Common myeloid progenitor, CD34-positive (primary cell): ENCODE data around the gene KLHL6.

ENCODE experiments used
- CTCF ChIA-PET: fragments of 350-600 bp; sonication (Branson Sonifier 250); formaldehyde crosslinking; loops from one replicate; lab custom pipeline; 2021; ENCODE audit warnings: antibody characterized with exemption; lab: Charles Lee
- POLR2A ChIA-PET: fragments of 350-600 bp; sonication (Branson Sonifier 250); formaldehyde crosslinking; loops from one replicate; lab custom pipeline; 2021; ENCODE audit warnings: antibody characterized with exemption; lab: Charles Lee
- DNase-seq, 3 donors: peaks; one replicate each; pipeline versions ENCODE4 v3.0.0 to v3.0.0-alpha.2; 2013
- H3K27ac ChIP-seq, 2 experiments: 1 replicate in 1 of 2; 2 replicates in 1 of 2; pipeline ENCODE4 v1.7.0; 2013; ENCODE audit warnings: inconsistent platforms in 2 of 2, low read length in 2 of 2, mild to moderate bottlenecking in 2 of 2, low read depth in 1 of 2, moderate library complexity in 1 of 2; ENCODE audit not compliant: severe bottlenecking in 2 of 2, insufficient read depth in 1 of 2, poor library complexity in 1 of 2
- H3K27me3 ChIP-seq, 5 experiments: replicated peaks in 2 of 5; 1 replicate in 3 of 5; 2 replicates in 2 of 5; pipeline versions ENCODE4 v1.6.1 to v1.7.0; 2013; ENCODE audit warnings: low read length in 4 of 5, mild to moderate bottlenecking in 2 of 5, moderate library complexity in 2 of 5, inconsistent platforms in 1 of 5; ENCODE audit not compliant: insufficient read depth in 5 of 5, control insufficient read depth in 4 of 5
- H3K36me3 ChIP-seq, 4 experiments: 1 replicate in 2 of 4; 2 replicates in 2 of 4; pipeline versions ENCODE4 v1.6.1 to v1.7.0; 2013; ENCODE audit warnings: low read length in 3 of 4, control low read depth in 1 of 4, mild to moderate bottlenecking in 1 of 4; ENCODE audit not compliant: control insufficient read depth in 4 of 4, insufficient read depth in 4 of 4
- H3K4me1 ChIP-seq, 4 experiments: 1 replicate in 3 of 4; 2 replicates in 1 of 4; pipeline versions ENCODE4 v1.6.1 to v1.7.1; 2013; ENCODE audit warnings: low read length in 3 of 4, mild to moderate bottlenecking in 3 of 4, control low read depth in 1 of 4, inconsistent platforms in 1 of 4, moderate library complexity in 1 of 4; ENCODE audit not compliant: control insufficient read depth in 4 of 4, insufficient read depth in 4 of 4; ENCODE audit errors: control extremely low read depth in 1 of 4
- H3K4me3 ChIP-seq, 7 experiments: 1 replicate in 4 of 7; 2 replicates in 3 of 7; pipeline versions ENCODE4 v1.5.1 to v1.7.0; 2013; ENCODE audit warnings: mild to moderate bottlenecking in 7 of 7, low read length in 6 of 7, moderate library complexity in 6 of 7, inconsistent platforms in 2 of 7, low read depth in 2 of 7, control low read depth in 1 of 7; ENCODE audit not compliant: insufficient read depth in 4 of 7, control insufficient read depth in 1 of 7; ENCODE audit errors: extremely low read depth in 1 of 7
- H3K9me3 ChIP-seq, 5 experiments: 1 replicate in 4 of 5; 2 replicates in 1 of 5; pipeline versions ENCODE4 v1.6.1 to v1.7.1; 2013; ENCODE audit warnings: low read length in 4 of 5, mild to moderate bottlenecking in 2 of 5, inconsistent platforms in 1 of 5, low read depth in 1 of 5, moderate library complexity in 1 of 5; ENCODE audit not compliant: control insufficient read depth in 4 of 5, insufficient read depth in 2 of 5; ENCODE audit errors: control extremely low read depth in 1 of 5
- WGBS: methylation state at CpG from one replicate; pipeline ENCODE4 v1.1.5; 2013; ENCODE audit not compliant: insufficient coverage; 5-methylcytosine and 5-hydroxymethylcytosine counted together

KLHL6 gene

DNA sequence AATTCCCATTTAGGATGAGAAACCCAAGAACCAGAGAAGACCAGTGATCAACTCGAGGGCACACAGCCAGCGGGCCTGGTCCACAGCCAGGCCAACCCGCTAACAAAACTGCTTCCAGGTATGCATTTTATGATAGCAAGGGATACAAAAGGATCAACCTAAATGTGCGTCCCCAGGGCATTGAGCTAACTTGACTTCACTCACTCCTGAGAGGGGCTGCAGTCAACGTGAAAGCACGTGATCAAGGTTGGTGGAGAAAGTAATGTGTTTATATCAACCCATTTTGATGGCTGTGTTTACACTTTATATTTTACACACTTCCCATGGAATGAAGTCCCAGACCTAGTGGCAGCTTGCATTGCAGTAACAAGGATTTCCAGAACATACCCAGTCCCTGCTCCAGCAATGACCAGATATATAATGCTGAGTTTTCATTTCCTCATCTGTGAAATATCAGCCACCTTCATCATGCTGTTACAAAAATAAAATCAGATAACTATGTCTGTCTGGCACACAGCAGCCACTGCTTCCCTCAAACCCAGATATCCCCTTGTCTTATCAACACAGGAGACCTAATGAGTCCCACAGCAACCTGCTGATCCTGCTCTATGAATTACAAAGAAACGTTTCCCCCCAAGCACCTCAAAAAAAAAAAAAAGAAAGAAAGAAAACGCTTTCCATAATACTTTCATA lies 2.0 kb downstream of the KLHL6 start:
- ChIA-PET CTCF (interaction anchor here (0.6 to 5.7 kb wide), 5 partner anchors 8 to 734 kb away, joined by 3 to 25 read pairs (median 4); no protein-coding TSS in a partner anchor), POLR2A (interaction anchor here (1.5 kb wide), 1 partner anchor 31 kb away, joined by 5 read pairs; no protein-coding TSS in a partner anchor)
- no peaks in the 10 kb centered on the region for H3K27me3 ChIP-seq
- H3K36me3 ChIP-seq, result peaks cover 0 to 5% (median 2%) of the 10 kb centered on the region in 4 experiments
- no peaks in the 10 kb centered on the region for H3K9me3 ChIP-seq
- 24% methylated on average over 5 of the region's 8 CpGs for WGBS
- H3K4me3 ChIP-seq, result peak overlapping the region in 6 of 7 experiments; percentile 72 to 88 (median 84)
- peaks cover 17 to 69% (median 42%) of the 10 kb centered on the region in 4 experiments for H3K4me1 ChIP-seq
- peak in 1 of 3 donors; percentile 40 for DNase-seq
- peak overlapping the region; percentile 72 to 91 for H3K27ac ChIP-seq

DNA sequence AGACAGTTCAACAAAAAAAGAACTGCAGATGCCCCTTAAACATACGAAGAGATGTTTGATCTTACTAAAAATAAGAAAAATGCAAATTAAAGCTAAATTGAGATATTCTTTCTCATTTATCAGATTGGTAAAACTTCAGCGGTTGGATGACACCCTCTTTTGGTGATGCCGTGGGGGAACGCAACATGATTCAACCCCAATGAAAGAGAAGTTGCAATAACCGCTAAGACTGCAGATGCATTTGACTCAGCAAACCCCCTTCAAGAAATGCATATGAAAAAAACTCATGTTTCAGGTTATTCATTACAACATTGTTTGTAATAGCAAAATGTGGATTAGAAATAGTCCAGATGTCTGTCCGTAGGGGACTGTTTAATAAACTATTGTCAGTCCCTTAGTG lies 3.6 kb downstream of the KLHL6 start:
- Histone ChIP-seq H3K27ac (peak overlapping the region in 1 of 2 experiments; percentile 8), H3K9me3 (no peaks in the 10 kb centered on the region), H3K4me1 (peaks cover 17 to 58% (median 45%) of the 10 kb centered on the region in 4 experiments), H3K36me3 (peaks cover 4 to 9% (median 6%) of the 10 kb centered on the region in 4 experiments), H3K27me3 (no peaks in the 10 kb centered on the region), H3K4me3 (peak overlapping the region in 2 of 7 experiments; percentile 19 to 43)
- DNase-seq, result peak; percentile 35 to 75 (median 72)
- CTCF ChIA-PET, result interaction anchor here (0.8 to 5.7 kb wide), 4 partner anchors 11 to 41 kb away, joined by 3 to 25 read pairs (median 3); no protein-coding TSS in a partner anchor
- POLR2A ChIA-PET, result interaction anchor here (1.0 to 1.5 kb wide), 2 partner anchors 33 to 84 kb away, joined by 3 to 5 read pairs; partner anchors contain the start of gene KLHL24
- WGBS, result 92% methylated on average over 3 of the region's 6 CpGs

DNA sequence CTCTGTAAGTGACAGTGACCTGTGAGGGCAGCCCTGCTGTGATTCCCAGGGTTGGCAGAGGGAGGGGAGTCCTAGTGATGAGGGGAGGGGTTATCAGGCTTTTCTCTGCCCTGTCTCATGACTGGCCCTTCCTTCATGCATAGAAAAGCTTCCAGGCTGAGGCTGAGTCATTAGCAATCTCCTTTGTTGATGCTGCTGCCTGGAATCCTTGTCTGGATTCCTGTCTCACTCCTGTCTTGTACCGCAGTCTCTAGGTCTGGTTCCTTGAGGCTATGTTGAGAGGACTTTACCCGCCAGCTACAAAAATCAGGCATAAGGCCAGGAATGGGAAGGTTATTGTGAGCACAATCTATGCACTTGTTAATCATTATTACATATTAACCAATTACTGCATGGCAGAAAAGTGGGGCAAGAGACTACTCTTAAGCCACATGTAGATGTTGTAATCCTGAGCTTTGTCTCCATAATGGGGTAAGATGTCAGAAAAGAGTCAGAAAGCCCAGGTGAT lies 7.2 kb downstream of the KLHL6 start:
- peak in 1 of 3 donors; percentile 14 for DNase-seq
- no peak overlapping the region for H3K4me3 ChIP-seq
- no peak overlapping the region for H3K27ac ChIP-seq
- no peaks in the 10 kb centered on the region for H3K27me3 ChIP-seq
- ChIA-PET POLR2A (interaction anchor here (0.6 kb wide), 1 partner anchor 67 kb away, joined by 3 read pairs; no protein-coding TSS in a partner anchor), CTCF (interaction anchor here (0.7 to 1.3 kb wide), 3 partner anchors 10 to 629 kb away, joined by 3 to 5 read pairs (median 3); no protein-coding TSS in a partner anchor)
- H3K36me3 ChIP-seq, result peaks cover 6 to 15% (median 11%) of the 10 kb centered on the region in 4 experiments
- peaks cover 8 to 41% (median 28%) of the 10 kb centered on the region in 4 experiments for H3K4me1 ChIP-seq
- no CpG with 5 or more reads among the region's 2 CpGs for WGBS
- no peaks in the 10 kb centered on the region for H3K9me3 ChIP-seq

DNA sequence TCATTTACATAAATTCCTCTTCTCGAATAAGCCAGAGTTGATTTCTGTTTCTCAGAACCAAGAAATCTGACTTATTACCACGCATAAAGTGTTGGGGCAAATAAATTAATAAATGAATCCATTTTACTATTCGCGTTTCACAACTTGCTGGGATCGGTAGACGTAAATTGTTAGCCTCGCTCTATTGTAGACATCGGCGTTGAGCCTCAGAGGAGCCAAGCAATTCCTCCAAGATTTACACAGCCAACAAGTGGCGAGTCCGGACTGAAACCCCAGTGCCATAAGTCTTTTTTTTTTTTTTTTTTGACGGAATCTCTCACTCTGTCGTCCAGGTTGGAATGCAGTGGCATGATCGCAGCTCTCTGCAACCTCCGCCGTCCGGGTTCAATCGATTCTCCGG lies 8.9 kb downstream of the KLHL6 start:
- Histone ChIP-seq H3K4me3 (no peak overlapping the region), H3K27me3 (no peaks in the 10 kb centered on the region), H3K9me3 (no peaks in the 10 kb centered on the region), H3K4me1 (peaks cover 4 to 35% (median 27%) of the 10 kb centered on the region in 4 experiments), H3K27ac (peak overlapping the region in 1 of 2 experiments; percentile 43), H3K36me3 (peaks cover 6 to 15% (median 11%) of the 10 kb centered on the region in 4 experiments)
- WGBS, result 97% methylated on average over 16 of the region's 19 CpGs
- ChIA-PET POLR2A (interaction anchor here (0.7 kb wide), 1 partner anchor 33 kb away, joined by 4 read pairs; no protein-coding TSS in a partner anchor), CTCF (interaction anchor here (1.5 to 1.6 kb wide), 2 partner anchors 31 to 67 kb away, joined by 4 read pairs; no protein-coding TSS in a partner anchor)
- no peak for DNase-seq

DNA sequence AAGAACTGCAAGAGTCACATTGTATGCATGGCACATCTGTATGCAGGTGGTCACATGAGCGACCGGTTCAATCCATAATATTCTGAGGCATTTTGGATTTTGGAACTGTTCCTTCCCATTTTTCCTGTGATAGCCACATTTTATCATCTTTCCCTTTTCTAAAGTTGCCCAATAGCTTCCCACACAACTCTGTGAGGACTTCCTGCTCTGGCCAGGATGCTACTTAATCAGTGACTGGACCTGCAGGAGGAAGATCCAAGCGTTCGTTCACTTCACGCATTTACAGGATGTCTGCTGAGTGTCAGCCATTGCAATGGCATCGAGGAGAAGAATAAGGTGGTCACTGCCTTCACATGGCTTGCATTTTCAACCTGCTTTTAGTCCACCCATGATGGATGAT lies 9.8 kb downstream of the KLHL6 start:
- no peak overlapping the region for H3K4me3 ChIP-seq
- H3K4me1 ChIP-seq, result peaks cover 5 to 37% (median 35%) of the 10 kb centered on the region in 4 experiments
- WGBS, result 75% methylated on average over 6 of the region's 6 CpGs
- H3K27me3 ChIP-seq, result no peaks in the 10 kb centered on the region
- H3K9me3 ChIP-seq, result no peaks in the 10 kb centered on the region
- peaks cover 6 to 15% (median 9%) of the 10 kb centered on the region in 4 experiments for H3K36me3 ChIP-seq
- no peak overlapping the region for H3K27ac ChIP-seq
- DNase-seq, result no peak
- POLR2A ChIA-PET, result no interaction called here
- CTCF ChIA-PET, result interaction anchor here (0.8 to 1.6 kb wide), 5 partner anchors 8 to 66 kb away, joined by 4 to 5 read pairs (median 4); no protein-coding TSS in a partner anchor

DNA sequence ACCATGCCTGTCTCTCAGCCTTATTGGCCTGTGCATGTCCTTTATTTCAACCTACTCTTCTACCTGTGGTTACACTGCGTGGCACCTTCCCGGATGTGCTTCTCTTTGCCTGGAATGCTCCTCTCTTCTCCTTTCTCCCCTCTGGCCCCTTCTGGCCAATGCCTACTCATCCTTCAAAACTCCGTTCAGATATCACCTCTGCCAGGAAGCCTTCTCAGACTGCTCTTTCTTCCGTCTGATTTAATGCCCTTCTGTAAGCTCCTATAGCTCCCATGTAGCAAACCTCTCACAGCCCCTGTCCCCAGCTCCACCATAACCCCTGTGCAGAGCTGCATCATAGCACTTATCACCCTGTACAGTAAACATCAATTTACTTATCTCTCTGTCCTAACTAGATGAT lies 13.2 kb downstream of the KLHL6 start:
- no peaks in the 10 kb centered on the region for H3K27me3 ChIP-seq
- ChIA-PET POLR2A (no interaction called here), CTCF (interaction anchor here (1.2 to 3.2 kb wide), 2 partner anchors 10 to 63 kb away, joined by 4 to 25 read pairs; no protein-coding TSS in a partner anchor)
- peak overlapping the region; percentile 35 to 45 for H3K27ac ChIP-seq
- no peaks in the 10 kb centered on the region for H3K9me3 ChIP-seq
- no peak for DNase-seq
- H3K36me3 ChIP-seq, result peaks cover 2 to 11% (median 9%) of the 10 kb centered on the region in 4 experiments
- WGBS, result 91% methylated on average over 4 of the region's 4 CpGs
- H3K4me1 ChIP-seq, result peaks cover 13 to 65% (median 57%) of the 10 kb centered on the region in 4 experiments
- peak overlapping the region in 2 of 7 experiments; percentile 2 to 12 for H3K4me3 ChIP-seq
